Fibroblast of lung (primary cell): ENCODE results near the gene ELMO1.

Source experiments
- CTCF ChIP-seq, 2 donors: IDR thresholded peaks in 1 of 2; conservative IDR thresholded peaks in 1 of 2; 1 replicate in 1 of 2; 2 replicates in 1 of 2; pipeline ENCODE4 v1.5.1; 2011 to 2012; ENCODE audit warnings: low read length in 2 of 2, control low read depth in 1 of 2, inconsistent platforms in 1 of 2, low read depth in 1 of 2, mild to moderate bottlenecking in 1 of 2
- EZH2 ChIP-seq: IDR thresholded peaks from 2 replicates; pipeline ENCODE4 v1.5.1; 2012; ENCODE audit warnings: low read length, control low read depth, mild to moderate bottlenecking; ENCODE audit errors: missing control alignments

- TF ChIP-seq CTCF (conservative IDR thresholded peaks at IDR 0.05 in 1 of 2, IDR thresholded peaks at IDR 0.05 in 1 of 2; ENCODE audit: low read depth in 1 of 2, low read length in 2 of 2), result no peak
- no peak for TF ChIP-seq EZH2
These were observed 429.7 kb downstream of the ELMO1 start for GRCh38 chr7:37018954-37019353.
